Measurements from ENCODE around the gene TFEB.

GRCh38 chr6:41721414-41721813 lies 14.0 kb downstream of the TFEB start:
- TF ChIP-seq CTCF (IDR thresholded peaks at IDR 0.05) (no peak), POLR2A (IDR thresholded peaks at IDR 0.05) (no peak), EP300 (IDR thresholded peaks at IDR 0.05) (no peak)

Measured in ovary (tissue), 3 donors.